Measurements from ENCODE around the gene KLHL21.
"Not testable (repeated sequence)": the region's sequence is repeated elsewhere in the genome, so short reads cannot be mapped to it uniquely, and the experiment has no call there.

Gene KLHL21

GRCh38 chr1:6581561-6582305 lies 20.9 kb downstream of the KLHL21 start:
- DNase-seq = no peak

GRCh38 chr1:6580593-6581409 lies 21.9 kb downstream of the KLHL21 start:
- no peak for DNase-seq

GRCh38 chr1:6580119-6580592 lies 22.5 kb downstream of the KLHL21 start:
- DNase-seq = no peak

GRCh38 chr1:6579374-6580118 lies 23.1 kb downstream of the KLHL21 start, which contains the start of gene ZBTB48:
TSS of gene ZBTB48 (plus strand) at chr1:6579994. CDS start at chr1:6580610, 616 bp downstream.
- peak; percentile 97 to 99 for DNase-seq

- no peak for DNase-seq
These were observed 23.9 kb downstream of the KLHL21 start for GRCh38 chr1:6578624-6579373.

DNA sequence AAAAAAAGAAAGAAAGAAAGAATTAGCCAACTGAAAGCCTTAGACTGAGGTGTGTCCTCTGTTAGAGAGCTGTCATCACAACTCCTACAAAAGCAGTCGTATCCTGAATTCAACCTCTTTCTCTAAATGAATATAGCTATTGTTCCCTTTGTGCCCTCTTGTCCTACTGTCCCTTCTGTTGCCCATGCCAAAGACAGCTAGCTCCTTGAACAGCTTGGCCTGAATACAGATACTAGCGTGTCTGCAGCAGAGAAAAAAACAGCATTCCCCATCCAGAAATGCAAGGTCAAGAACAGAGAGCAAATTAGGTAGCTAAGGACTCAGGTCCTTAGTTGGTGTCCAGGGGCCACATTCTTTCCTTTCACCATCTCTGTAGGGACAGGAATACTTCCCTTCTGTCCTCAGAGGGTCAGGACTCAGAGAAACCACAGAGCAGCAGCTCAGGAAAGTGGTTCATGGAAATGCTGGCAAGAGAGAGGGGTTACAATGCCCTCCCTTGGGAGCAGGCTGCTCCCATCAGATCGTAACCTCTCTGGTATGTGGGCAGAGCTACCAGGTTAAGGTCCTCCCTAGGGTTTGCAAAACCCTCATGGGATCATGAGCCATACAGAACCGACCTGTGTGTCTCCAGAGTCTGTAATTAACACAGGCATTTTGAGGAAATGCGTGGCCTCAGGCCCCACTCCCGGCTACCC lies 24.7 kb downstream of the KLHL21 start:
- DNase-seq = no peak

- DNase-seq = no peak
These were observed 27.9 kb downstream of the KLHL21 start for GRCh38 chr1:6574818-6575217.

GRCh38 chr1:6574025-6574620 lies 28.5 kb downstream of the KLHL21 start:
- no peak for DNase-seq

DNA sequence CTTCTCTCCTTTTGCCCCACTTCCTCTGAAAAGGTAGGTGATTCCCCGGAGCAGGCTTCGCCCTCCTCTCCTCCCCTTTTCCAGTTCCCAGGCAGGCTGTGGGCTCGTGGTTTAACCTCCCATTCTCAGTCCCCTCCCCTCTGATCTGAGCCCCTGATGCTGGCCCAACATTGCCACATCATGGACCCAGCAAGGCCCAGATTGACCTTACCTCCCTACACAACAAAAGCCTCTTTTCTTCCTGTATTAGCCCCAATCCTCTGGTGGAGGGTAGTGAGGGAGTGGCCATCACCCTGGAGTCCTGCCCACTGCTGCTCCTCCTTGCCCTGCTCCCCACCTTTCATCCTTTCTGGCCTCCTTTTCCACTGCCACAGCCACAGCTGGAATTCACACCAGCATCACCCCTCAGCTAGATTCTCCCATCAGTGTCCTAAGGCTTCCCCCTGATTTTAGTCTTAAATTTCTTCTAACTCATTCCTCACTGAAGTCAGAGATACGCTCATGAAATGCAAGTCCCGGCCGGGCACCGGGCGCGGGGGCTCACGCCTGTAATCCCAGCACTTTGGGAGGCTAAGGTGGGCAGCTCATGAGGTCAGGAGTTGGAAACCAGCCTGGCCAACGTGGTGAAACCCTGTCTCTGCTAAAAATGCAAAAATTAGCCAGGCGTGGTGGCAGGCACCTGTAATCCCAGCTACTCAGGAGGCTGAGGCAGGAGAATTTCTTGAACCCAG lies 29.9 kb downstream of the KLHL21 start:
- no peak for DNase-seq

- no peak for DNase-seq
These were observed 31.7 kb downstream of the KLHL21 start for GRCh38 chr1:6570987-6571386.

DNA sequence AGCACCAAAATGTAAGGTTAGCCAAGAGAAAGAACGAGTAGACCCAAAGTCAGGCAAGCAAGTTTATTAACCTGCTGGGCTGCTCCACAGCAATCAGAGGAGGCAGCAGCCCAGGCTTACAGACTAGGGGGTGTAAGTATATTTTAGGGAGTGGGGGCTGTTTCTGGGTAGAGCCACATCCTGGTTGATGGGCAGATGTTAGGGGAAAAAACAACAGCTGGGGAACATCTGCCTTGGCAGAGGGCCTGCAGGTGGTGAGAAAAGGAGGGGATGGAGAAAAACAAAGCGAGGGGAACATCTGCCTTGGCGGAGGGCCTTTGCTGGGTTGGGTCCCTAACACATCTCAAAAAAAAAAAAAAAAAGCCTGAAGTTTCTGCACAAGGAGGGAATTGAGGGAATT lies 32.6 kb downstream of the KLHL21 start:
- no peak for DNase-seq

DNA sequence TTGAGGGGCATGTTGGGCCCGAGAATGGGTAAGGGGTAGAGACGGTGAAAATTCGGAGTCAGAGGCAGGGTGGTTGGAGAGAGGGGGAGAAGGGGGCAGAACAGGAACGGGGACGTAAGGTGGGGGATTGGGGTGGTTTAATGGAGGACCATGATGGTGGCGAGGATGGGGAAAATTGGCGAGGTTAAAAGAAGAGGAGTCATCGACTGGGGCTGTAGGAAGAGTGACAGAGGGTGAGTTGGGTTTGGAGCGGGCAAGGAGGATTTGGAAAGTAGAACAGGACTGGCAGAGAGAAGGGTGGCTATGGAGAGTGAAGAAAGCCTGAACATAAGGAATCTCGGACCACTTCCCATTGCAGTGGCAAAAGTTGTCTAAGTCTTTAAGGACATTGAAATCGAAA lies 33.6 kb downstream of the KLHL21 start:
- DNase-seq = no peak

DNA sequence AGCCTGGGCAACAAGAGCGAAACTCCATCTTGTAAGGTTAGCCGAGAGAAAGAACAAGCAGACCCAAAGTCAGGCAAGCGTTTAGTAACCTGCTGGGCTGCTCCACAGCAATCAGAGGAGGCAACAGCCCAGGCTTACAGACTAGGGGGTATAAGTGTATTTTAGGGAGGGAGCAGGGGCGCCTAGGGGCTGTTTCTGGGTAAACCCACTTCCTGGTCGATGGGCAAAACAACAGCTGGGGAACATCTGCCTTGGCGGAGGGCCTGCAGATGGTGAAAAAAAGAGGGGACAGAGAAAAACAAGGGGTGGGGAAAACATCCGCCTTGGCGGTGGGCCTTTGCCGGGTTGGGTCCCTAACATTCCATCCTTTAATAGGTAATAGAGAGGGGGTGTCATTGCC lies 42.4 kb downstream of the KLHL21 start:
- no peak for DNase-seq

GRCh38 chr1:6559161-6559560 lies 43.5 kb downstream of the KLHL21 start:
- DNase-seq = not testable (repeated sequence)

- no peak for DNase-seq
These were observed 45.1 kb downstream of the KLHL21 start for GRCh38 chr1:6557597-6557996.

- no peak for DNase-seq
These were observed 47.5 kb downstream of the KLHL21 start, which contains the start of gene TAS1R1 for GRCh38 chr1:6554907-6555778. TSS of gene TAS1R1 (plus strand) at chr1:6555307. CDS start at chr1:6555374, 67 bp downstream.

DNA sequence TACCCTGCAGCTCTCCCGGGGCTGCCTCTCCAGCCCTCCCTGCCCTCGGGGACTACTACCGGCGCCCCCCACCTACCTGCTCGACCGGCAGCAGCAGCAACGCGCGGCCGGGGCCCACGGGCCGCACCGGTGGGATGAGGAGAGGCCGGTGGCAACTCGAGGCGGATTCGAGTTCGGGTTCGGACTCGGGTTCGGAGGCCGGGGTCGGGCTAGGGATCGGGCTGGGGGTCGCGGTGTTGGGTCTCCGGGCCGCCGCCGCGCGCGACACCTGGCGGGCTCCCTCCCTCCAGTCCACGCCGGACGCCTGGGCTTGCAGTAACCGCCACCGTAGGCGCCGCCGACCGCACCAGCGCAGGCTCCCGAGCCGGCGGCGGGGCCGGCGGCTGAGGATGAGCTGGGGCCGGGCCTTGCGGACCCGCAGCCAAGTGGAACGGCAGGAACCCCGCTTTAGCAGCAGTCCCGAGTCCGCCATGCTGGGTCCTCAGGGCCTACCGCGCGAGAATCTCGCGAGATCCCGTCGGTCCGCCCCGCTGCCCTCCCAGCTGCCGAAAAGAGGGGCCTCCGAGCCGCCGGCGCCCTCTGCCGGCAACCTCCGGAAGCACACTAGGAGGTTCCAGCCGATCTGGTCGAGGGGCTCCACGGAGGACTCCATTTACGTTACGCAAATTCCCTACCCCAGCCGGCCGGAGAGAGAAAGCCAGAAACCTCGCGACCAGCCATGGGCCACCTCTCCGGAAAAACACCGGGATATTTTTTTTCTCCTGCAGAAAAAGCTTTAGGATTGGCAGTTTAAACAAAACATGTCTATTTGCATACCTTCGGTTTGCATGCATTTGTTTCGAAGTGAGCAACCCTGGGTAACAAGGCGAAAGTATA lies 48.4 kb downstream of the KLHL21 start, which contains the start of gene NOL9:
NOL9 (minus strand) TSS at position 483 of the 876 bp plus-strand sequence; CDS start at position 472, 11 bp downstream.
- DNase-seq = peak; percentile 96 to 97

GRCh38 chr1:6547301-6547700 lies 55.4 kb downstream of the KLHL21 start:
- DNase-seq = no peak

All from stimulated activated CD4-positive, alpha-beta T cell treated with anti-CD3 and anti-CD28 coated beads, Interleukin-2, amount 100 ng/mL, for 24 hours (primary cell).